ENCODE results near the gene EFCAB6. TPM values are rescaled to one million over a fixed set of nuclear protein-coding genes. Genes with fewer than 3 reads are reported as not detected.

The EFCAB6 gene
- total RNA-seq, 1 donor from 2014 or later: 1.8 TPM

- intact Hi-C loops (cut with micrococcal nuclease): no loop called here
- Histone ChIP-seq H3K27ac (replicated peaks) (no peak overlapping the region), H3K36me3 (no peaks in the 10 kb centered on the region), H3K4me3 (no peak overlapping the region), H3K9me3 (replicated peaks) (no peaks in the 10 kb centered on the region), H3K4me1 (no peaks in the 10 kb centered on the region), H3K27me3 (ENCODE audit: low read depth) (peaks cover 21% of the 10 kb centered on the region)
- TF ChIP-seq, protein P1, sequence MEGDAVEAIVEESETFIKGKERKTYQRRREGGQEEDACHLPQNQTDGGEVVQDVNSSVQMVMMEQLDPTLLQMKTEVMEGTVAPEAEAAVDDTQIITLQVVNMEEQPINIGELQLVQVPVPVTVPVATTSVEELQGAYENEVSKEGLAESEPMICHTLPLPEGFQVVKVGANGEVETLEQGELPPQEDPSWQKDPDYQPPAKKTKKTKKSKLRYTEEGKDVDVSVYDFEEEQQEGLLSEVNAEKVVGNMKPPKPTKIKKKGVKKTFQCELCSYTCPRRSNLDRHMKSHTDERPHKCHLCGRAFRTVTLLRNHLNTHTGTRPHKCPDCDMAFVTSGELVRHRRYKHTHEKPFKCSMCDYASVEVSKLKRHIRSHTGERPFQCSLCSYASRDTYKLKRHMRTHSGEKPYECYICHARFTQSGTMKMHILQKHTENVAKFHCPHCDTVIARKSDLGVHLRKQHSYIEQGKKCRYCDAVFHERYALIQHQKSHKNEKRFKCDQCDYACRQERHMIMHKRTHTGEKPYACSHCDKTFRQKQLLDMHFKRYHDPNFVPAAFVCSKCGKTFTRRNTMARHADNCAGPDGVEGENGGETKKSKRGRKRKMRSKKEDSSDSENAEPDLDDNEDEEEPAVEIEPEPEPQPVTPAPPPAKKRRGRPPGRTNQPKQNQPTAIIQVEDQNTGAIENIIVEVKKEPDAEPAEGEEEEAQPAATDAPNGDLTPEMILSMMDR (IDR thresholded peaks at IDR 0.05; ENCODE audit: borderline replicate concordance): no peak
- DNase-seq: no peak
Measured at GRCh38 chr22:43504666-43505261, 307.3 kb downstream of the EFCAB6 start.

DNA sequence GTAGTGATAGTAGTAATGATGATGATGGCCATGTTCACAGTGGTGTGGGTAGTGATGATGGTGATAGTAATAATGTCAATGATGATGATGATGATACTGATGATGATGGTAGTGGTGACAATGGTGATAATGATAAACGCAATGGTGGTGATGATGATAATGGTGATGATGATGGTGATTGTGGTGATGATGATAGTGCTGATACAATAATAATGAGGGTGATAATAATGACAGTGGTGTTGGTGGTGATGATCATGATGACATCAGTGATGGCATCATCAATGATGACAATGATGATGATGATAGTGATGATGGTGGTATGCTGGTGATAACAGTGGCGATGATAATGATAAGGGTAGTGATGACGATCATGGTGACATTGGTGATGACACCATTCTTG is 308.0 kb downstream of the EFCAB6 start:
- intact Hi-C loops (cut with micrococcal nuclease): no loop called here
- DNase-seq: no peak

DNA sequence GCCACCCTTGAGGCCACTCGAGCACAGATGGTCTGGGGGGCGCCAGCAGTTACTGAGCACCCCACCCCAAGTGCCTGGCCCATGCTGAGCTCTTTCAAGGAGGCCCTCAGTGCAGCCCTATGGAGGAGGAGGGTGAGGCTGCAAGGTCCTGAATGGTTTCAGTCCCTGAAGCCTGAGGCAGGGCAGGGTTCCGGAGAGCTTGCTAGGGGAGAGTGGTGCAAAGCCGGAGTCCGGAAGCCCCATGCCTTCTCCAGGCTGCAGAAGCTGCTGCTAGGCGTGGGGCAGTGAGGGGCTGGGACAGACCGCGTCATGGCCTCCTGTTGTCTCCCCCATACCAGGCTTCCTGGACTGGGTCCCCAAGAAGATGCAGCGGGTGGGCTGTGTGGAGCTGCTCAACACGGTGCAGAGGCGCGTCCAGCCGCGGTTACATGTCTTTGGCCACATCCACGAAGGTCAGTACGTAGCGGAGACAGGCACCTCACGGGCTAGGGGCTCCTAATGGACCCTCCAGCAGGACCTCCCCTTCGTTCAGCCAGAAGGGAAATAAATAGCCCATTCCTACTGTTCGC is 309.7 kb downstream of the EFCAB6 start:
- Histone ChIP-seq H3K27me3 (ENCODE audit: low read depth) (peaks cover 20% of the 10 kb centered on the region), H3K27ac (replicated peaks) (no peak overlapping the region), H3K9me3 (replicated peaks) (no peaks in the 10 kb centered on the region), H3K36me3 (no peaks in the 10 kb centered on the region), H3K4me3 (no peak overlapping the region), H3K4me1 (no peaks in the 10 kb centered on the region)
- DNase-seq: no peak
- intact Hi-C loops (cut with micrococcal nuclease): no loop called here
- TF ChIP-seq, protein P1 (IDR thresholded peaks at IDR 0.05; ENCODE audit: borderline replicate concordance): no peak

More for the DNA sequence above, 308.0 kb downstream of the EFCAB6 start:
- no peak overlapping the region for H3K27ac ChIP-seq (replicated peaks)
- no peaks in the 10 kb centered on the region for H3K36me3 ChIP-seq
- no peaks in the 10 kb centered on the region for H3K4me1 ChIP-seq
- H3K4me3 ChIP-seq: no peak overlapping the region
- peaks cover 21% of the 10 kb centered on the region for H3K27me3 ChIP-seq (ENCODE audit: low read depth)
- TF ChIP-seq, protein P1 (IDR thresholded peaks at IDR 0.05; ENCODE audit: borderline replicate concordance): no peak
- no peaks in the 10 kb centered on the region for H3K9me3 ChIP-seq (replicated peaks)

- no peaks in the 10 kb centered on the region for H3K4me1 ChIP-seq
- H3K4me3 ChIP-seq: no peak overlapping the region
- H3K27me3 ChIP-seq (ENCODE audit: low read depth): peaks cover 15% of the 10 kb centered on the region
- no peaks in the 10 kb centered on the region for H3K36me3 ChIP-seq
- no peaks in the 10 kb centered on the region for H3K9me3 ChIP-seq (replicated peaks)
- no peak for DNase-seq
- intact Hi-C loops (cut with micrococcal nuclease): no loop called here
- TF ChIP-seq, protein P1 (IDR thresholded peaks at IDR 0.05; ENCODE audit: borderline replicate concordance): no peak
- H3K27ac ChIP-seq (replicated peaks): no peak overlapping the region
Measured at GRCh38 chr22:43501878-43502277, 310.2 kb downstream of the EFCAB6 start.

DNA sequence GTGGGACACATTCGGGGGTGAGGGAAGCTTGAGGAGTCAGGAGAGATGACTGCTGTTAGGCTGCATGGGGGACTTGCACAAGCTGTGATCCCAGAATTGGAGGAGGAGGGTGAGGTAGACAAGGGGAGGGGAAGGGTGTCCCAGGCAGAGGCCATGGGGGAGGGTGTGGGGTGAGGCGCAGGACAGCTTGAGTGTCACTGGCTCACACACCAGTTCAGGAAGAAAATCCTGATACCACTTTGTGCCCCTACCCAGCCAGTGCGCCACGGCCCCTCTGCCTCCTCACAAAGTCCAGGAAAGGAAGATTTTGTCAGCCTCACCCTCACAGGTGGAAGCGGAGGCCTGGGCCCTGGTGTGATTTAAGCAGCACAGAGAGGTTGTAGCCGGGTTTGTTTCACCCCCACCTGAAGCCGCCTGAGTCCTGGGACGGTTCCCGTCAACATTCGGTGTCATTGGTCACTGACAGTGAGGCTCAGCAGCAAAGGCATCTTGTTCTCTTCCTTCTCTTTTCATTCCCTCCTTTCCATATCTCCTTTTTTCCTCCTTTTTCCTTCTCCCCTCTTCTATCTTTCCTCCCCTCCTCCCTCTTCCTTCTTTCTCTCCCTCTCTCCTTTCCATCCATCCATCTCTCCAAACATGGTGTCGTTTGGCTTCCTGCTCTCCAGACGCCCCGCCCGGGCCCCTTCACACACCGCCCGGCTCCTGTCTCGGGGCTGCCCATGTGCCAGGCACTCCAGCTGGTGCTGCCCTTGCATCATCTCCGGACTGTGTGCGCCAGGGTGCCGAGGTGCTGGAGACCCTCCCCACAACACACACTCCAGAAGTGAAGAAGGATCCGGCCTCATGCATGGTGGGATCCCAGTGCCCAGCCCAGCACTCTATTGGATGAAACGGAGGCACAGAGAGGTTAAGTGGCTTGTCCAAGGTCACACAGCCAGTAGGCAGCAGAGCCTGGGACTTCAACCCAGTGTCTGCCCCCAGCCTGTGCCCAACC is 311.0 kb downstream of the EFCAB6 start:
- Histone ChIP-seq H3K4me3 (no peak overlapping the region), H3K27me3 (ENCODE audit: low read depth) (peaks cover 15% of the 10 kb centered on the region), H3K4me1 (no peaks in the 10 kb centered on the region), H3K36me3 (no peaks in the 10 kb centered on the region), H3K9me3 (replicated peaks) (no peaks in the 10 kb centered on the region), H3K27ac (replicated peaks) (no peak overlapping the region)
- TF ChIP-seq, protein P1 (IDR thresholded peaks at IDR 0.05; ENCODE audit: borderline replicate concordance): no peak
- DNase-seq: no peak
- intact Hi-C loops (cut with micrococcal nuclease): no loop called here
